ENCODE results near the gene ZBTB32. TPM values are rescaled to one million over a fixed set of nuclear protein-coding genes. Genes with fewer than 3 reads are reported as not detected.

The ZBTB32 gene
- total RNA-seq, 1 experiment from 2014 or later = not detected

DNA sequence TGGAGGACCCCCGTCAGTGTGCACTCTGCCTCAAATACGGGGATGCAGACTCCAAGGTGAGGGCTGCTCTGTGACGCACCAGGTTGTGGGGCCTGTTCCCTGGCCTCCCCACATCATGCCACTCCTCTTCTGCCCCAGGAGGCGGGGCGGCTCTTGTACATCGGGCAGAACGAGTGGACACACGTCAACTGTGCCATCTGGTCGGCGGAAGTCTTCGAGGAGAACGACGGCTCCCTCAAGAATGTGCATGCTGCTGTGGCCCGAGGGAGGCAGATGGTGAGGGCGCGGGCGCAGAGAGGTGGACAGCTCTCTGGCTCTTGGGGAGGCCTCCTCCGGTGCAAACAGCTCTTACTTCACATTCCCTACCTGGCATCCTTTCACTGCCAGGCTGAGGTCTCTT, 24.7 kb downstream of the ZBTB32 start:
- no peak overlapping the region for H3K9ac ChIP-seq (ENCODE audit: low read length)
- H3K79me2 ChIP-seq (ENCODE audit: low read length) = no peaks in the 10 kb centered on the region
- POLR2A ChIA-PET (ENCODE audit: unreplicated experiment) = no interaction called here
- ATAC-seq (no peak), DNase-seq (no peak)
- H3K4me1 ChIP-seq (ENCODE audit: insufficient read depth, low read length) = no peaks in the 10 kb centered on the region
- H3K4me3 ChIP-seq (ENCODE audit: low read length) = no peak overlapping the region
- CTCF ChIA-PET = no interaction called here
- H2AFZ ChIP-seq (ENCODE audit: low read length) = no peak overlapping the region
- no peaks in the 10 kb centered on the region for H3K27me3 ChIP-seq (ENCODE audit: low read length)
- H3K9me3 ChIP-seq (ENCODE audit: low read length) = no peaks in the 10 kb centered on the region
- H3K9me2 ChIP-seq (replicated peaks; ENCODE audit: low read length) = no peaks in the 10 kb centered on the region
- no peaks in the 10 kb centered on the region for H3F3A ChIP-seq (ENCODE audit: low read length, unreplicated experiment)
- no peak overlapping the region for H3K27ac ChIP-seq (ENCODE audit: low read length)
- TF ChIP-seq, protein P1, sequence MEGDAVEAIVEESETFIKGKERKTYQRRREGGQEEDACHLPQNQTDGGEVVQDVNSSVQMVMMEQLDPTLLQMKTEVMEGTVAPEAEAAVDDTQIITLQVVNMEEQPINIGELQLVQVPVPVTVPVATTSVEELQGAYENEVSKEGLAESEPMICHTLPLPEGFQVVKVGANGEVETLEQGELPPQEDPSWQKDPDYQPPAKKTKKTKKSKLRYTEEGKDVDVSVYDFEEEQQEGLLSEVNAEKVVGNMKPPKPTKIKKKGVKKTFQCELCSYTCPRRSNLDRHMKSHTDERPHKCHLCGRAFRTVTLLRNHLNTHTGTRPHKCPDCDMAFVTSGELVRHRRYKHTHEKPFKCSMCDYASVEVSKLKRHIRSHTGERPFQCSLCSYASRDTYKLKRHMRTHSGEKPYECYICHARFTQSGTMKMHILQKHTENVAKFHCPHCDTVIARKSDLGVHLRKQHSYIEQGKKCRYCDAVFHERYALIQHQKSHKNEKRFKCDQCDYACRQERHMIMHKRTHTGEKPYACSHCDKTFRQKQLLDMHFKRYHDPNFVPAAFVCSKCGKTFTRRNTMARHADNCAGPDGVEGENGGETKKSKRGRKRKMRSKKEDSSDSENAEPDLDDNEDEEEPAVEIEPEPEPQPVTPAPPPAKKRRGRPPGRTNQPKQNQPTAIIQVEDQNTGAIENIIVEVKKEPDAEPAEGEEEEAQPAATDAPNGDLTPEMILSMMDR (conservative IDR thresholded peaks at IDR 0.05; ENCODE audit: low read depth, low read length) = no peak
- TF ChIP-seq EZH2 (IDR thresholded peaks at IDR 0.05; ENCODE audit: low read length, unreplicated experiment) (no peak), EZH2phosphoT487 (IDR thresholded peaks at IDR 0.05; ENCODE audit: borderline replicate concordance, low read length) (no peak)
- H3K4me2 ChIP-seq (ENCODE audit: low read length) = no peak overlapping the region
- intact Hi-C loops (cut with micrococcal nuclease) = no loop called here
- no peaks in the 10 kb centered on the region for H4K20me1 ChIP-seq (ENCODE audit: low read length)
- H3K36me3 ChIP-seq (ENCODE audit: low read depth, low read length) = peaks cover 5% of the 10 kb centered on the region
- no TSS peak for BruUV-seq (replicated peaks)

DNA sequence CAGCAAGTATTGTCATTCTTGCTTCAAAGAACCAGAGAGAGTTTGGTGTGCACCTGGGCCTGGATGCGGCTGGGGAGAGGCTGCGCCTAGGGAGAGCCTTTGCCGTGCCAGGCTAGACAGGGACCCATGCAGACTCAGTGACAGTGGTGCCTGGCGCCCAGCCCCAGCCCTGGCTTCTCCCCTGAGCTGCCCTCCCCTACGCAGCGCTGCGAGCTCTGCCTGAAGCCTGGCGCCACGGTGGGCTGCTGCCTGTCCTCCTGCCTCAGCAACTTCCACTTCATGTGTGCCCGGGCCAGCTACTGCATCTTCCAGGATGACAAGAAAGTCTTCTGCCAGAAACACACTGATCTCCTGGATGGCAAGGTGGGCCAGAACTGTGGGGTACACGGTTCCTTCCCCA, 25.4 kb downstream of the ZBTB32 start:
- Histone ChIP-seq H3K4me3 (ENCODE audit: low read length) (no peak overlapping the region), H3K9me2 (replicated peaks; ENCODE audit: low read length) (no peaks in the 10 kb centered on the region), H3K27ac (ENCODE audit: low read length) (no peak overlapping the region), H3K27me3 (ENCODE audit: low read length) (no peaks in the 10 kb centered on the region), H3K36me3 (ENCODE audit: low read depth, low read length) (peaks cover 5% of the 10 kb centered on the region), H3K9me3 (ENCODE audit: low read length) (no peaks in the 10 kb centered on the region), H3K79me2 (ENCODE audit: low read length) (no peaks in the 10 kb centered on the region), H4K20me1 (ENCODE audit: low read length) (no peaks in the 10 kb centered on the region), H2AFZ (ENCODE audit: low read length) (no peak overlapping the region), H3F3A (ENCODE audit: low read length, unreplicated experiment) (no peaks in the 10 kb centered on the region), H3K9ac (ENCODE audit: low read length) (no peak overlapping the region), H3K4me2 (ENCODE audit: low read length) (no peak overlapping the region), H3K4me1 (ENCODE audit: insufficient read depth, low read length) (no peaks in the 10 kb centered on the region)
- intact Hi-C loops (cut with micrococcal nuclease) = no loop called here
- ChIA-PET CTCF (no interaction called here), POLR2A (ENCODE audit: unreplicated experiment) (no interaction called here)
- TF ChIP-seq EZH2 (IDR thresholded peaks at IDR 0.05; ENCODE audit: low read length, unreplicated experiment) (no peak), EZH2phosphoT487 (IDR thresholded peaks at IDR 0.05; ENCODE audit: borderline replicate concordance, low read length) (no peak)
- TF ChIP-seq, protein P1 (conservative IDR thresholded peaks at IDR 0.05; ENCODE audit: low read depth, low read length) = no peak
- no TSS peak for BruUV-seq (replicated peaks)
- ATAC-seq = no peak
- no peak for DNase-seq

DNA sequence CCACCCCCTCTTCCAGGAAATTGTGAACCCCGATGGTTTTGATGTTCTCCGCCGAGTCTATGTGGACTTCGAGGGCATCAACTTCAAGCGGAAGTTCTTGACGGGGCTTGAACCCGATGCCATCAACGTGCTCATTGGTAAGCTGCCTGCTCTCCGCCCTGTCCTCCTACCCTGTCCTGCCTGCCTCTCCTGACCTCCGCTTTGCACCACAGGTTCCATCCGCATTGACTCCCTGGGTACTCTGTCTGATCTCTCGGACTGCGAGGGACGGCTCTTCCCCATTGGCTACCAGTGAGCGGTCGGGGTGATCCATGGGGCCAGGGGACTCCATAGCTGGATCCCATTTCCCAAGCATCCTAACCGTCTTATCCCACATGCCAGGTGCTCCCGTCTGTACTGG, 26.0 kb downstream of the ZBTB32 start:
- H3K36me3 ChIP-seq (ENCODE audit: low read depth, low read length) = peaks cover 5% of the 10 kb centered on the region
- ChIA-PET CTCF (no interaction called here), POLR2A (ENCODE audit: unreplicated experiment) (no interaction called here)
- no peak overlapping the region for H3K9ac ChIP-seq (ENCODE audit: low read length)
- H3K27ac ChIP-seq (ENCODE audit: low read length) = no peak overlapping the region
- no peaks in the 10 kb centered on the region for H4K20me1 ChIP-seq (ENCODE audit: low read length)
- no peak overlapping the region for H3K4me3 ChIP-seq (ENCODE audit: low read length)
- H3K79me2 ChIP-seq (ENCODE audit: low read length) = no peaks in the 10 kb centered on the region
- H2AFZ ChIP-seq (ENCODE audit: low read length) = no peak overlapping the region
- TF ChIP-seq EZH2 (IDR thresholded peaks at IDR 0.05; ENCODE audit: low read length, unreplicated experiment) = no peak
- TF ChIP-seq, protein P1 (conservative IDR thresholded peaks at IDR 0.05; ENCODE audit: low read depth, low read length) = no peak
- no peak for TF ChIP-seq EZH2phosphoT487 (IDR thresholded peaks at IDR 0.05; ENCODE audit: borderline replicate concordance, low read length)
- no peaks in the 10 kb centered on the region for H3K9me2 ChIP-seq (replicated peaks; ENCODE audit: low read length)
- no peaks in the 10 kb centered on the region for H3K4me1 ChIP-seq (ENCODE audit: insufficient read depth, low read length)
- no TSS peak for BruUV-seq (replicated peaks)
- H3K27me3 ChIP-seq (ENCODE audit: low read length) = no peaks in the 10 kb centered on the region
- H3K9me3 ChIP-seq (ENCODE audit: low read length) = no peaks in the 10 kb centered on the region
- no peak for ATAC-seq
- H3K4me2 ChIP-seq (ENCODE audit: low read length) = no peak overlapping the region
- DNase-seq = no peak
- H3F3A ChIP-seq (ENCODE audit: low read length, unreplicated experiment) = no peaks in the 10 kb centered on the region
- intact Hi-C loops (cut with micrococcal nuclease) = no loop called here
